Stimulated activated CD4-positive, alpha-beta T cell treated with anti-CD3 and anti-CD28 coated beads, Interleukin-4, amount 100 ng/mL, for 4 hours (primary cell): Measurements from ENCODE around the gene HNRNPF.
"Not testable (repeated sequence)": the region's sequence is repeated elsewhere in the genome, so short reads cannot be mapped to it uniquely, and the experiment has no call there.

ENCODE experiments used
- DNase-seq, 2 experiments: peaks; one replicate each; pipeline ENCODE4 v3.0.0-alpha.2; 2020

HNRNPF gene

DNA sequence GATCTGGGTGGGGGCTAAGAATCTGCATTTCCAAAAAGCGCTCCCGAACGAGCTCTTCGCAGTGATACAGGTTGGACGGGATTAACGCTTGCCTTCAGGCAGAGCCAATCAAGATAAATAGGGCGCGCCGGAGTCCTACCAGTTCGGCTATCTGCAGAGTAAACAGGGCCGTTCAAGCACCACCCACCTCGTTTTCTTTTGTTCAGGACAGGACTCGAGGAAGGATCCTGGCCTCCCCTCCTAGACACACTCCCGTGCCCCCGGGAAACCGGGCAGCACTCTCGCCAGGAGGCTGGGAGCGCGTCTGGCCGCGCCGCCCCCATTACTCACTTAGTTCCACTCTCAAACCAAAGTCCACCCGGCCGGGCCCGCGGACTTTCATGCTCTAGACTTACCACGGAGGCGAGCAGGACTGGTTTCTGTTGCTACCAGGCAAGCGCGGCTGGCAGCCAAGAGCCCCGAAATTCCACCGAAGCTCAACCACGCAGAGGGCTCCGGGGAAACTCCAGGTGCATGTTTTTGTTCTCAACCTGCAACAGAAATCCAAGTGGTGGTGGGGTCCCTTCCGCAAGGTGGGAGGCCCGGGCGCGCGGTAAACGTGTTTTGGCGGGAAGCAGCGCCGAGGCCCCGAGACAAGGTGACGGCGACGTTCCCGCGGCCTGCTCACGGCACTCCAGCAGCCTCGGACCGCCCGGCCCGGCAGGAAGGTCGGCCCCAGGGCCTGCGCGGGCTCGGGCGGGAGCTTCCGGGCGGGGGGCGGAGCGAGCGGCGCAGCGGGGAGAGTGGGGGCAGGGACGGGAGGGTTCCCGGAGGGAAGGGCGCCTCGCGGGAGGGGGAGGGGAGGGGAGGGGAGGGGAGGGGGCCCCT lies 12.7 kb downstream of the HNRNPF start:
- peak; percentile 55 to 74 for DNase-seq

DNA sequence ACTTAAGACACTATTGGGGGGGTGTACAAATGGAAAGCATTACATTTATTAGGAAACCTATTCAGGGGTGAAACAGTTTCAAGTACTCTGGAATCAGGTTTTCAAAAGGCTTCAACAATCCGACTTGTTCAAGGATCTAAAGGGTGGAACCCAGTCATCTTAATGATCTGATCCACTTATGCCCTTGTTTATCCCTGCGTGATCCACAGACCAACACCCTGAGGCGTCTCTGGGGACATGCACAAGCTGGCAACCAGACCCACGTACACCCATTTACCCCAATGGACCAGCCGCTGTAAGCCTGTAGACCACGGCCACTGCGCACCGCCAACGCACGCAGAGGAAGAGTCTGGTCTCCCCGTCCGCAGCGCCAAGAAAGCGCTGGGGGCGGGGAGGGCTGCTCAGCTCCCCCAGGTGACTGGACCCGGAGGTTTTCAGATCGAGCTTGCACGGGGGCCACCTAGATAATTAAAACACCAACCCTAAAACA lies 13.4 kb downstream of the HNRNPF start:
- peak in 1 of 2 experiments; percentile 27 for DNase-seq

DNA sequence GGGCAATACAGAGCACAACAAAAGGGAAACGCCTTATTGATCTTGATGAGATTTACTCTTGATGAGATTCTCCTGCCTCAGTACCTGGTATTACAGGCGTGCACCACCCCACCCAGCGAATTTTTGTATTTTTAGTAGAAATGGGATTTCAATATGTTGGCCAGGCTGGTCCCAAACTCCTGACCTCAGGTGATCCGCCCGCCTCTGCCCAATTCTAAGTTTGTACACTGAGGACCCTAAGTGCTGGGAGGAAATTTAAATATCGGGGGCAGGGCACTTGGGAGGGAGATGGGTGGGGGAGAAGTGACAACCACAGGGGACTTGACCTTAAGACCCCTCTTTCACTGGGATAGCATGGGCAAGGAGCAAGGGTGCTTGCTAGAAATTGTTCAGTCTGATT lies 14.1 kb downstream of the HNRNPF start:
- no peak for DNase-seq

DNA sequence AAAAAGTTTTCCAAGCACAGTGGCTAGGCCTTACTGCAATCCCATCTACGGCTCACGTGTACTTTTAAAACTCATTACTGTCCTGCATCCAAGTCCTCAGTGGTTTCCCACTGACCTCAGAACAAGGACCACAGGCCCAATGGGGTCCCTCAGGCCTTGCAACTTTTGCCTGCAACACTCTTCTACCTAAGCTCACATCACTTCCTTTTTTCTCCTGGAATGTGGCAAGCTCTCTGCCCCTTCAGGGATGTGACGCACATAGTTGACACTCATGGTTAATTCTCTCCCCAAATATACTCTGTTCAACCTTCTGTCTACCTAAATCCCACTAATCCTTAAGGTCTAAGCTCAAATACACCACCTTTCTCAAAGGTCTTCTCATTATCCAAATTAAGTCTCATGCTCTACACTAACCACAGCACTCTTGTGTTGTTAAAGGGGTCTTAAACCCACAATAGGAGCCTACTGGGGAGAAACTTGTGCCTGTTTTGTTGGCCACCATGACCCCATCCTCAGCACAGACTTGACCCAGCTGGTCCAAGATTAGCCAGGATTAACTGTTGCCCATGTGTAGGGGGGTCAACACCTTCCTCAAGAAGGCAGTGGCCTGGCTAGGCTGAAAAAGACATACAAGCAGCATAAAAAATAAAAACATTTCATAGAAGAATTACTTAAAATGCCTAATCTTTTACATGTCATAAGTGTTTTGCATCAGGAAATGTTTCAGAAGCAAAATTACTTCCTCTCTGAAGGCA lies 15.2 kb downstream of the HNRNPF start:
- no peak for DNase-seq

- DNase-seq = not testable (repeated sequence)
Observed at GRCh38 chr10:43393186-43393585, 15.8 kb downstream of the HNRNPF start.

GRCh38 chr10:43392748-43393147 lies 16.2 kb downstream of the HNRNPF start:
- no peak for DNase-seq

- DNase-seq = no peak
Observed at GRCh38 chr10:43391496-43391895, 17.5 kb downstream of the HNRNPF start.

DNA sequence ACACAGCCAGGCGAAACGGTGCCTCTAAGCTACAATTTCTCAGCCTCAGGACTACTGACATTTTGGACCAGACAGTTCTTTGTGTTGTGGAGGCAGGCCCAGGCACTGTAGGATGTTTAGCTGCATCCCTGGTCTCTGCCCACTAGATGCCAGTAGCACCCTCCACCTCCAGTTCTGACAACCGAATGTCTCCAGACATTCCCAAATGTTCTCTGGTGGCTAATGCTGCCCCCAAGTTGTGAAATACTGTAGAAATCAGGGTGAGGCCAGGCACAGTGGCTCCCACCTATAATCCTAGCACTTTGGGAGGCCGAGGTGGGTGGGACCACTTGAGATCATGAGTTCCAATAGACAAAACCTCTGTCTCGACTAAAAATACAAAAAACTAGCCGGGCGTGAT lies 18.2 kb downstream of the HNRNPF start:
- no peak for DNase-seq

DNA sequence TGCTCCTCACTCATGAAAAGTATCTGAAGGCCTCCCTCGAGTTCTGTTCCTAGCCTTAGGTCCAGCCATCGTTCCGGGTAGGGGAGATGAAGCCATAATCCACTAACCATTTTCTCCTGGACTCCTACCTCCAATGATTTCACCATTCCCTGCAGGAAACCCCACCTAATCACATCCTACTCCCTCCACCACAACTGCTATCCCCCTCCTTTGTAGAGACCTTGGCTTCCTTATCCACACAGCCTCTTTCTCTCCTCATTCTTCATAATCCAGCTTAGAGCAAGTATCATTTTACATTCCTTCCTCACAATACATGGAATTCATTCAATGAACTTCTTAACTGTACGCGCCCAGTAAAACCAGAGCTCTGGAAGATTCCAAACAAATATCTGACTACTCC lies 18.7 kb downstream of the HNRNPF start:
- DNase-seq = no peak

DNA sequence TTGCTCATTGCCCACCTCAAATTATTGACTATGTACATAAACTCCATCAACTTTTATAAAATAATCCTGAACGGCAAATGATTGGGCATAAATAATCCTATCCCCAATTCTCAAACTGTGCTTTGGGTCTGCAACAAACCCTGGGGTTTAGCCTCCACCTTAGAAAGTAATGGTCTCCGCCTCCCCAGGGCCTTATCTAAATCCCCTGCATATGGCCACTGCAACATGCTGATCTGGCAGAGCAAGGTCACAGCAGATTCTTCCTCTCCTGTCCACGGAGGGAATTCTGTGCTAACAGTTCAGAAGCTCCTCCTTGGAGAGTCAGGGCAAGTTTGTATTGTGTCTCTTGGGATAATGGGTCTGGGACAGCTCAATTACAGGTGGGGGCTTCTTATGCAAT lies 19.1 kb downstream of the HNRNPF start:
- no peak for DNase-seq

- no peak for DNase-seq
Observed at GRCh38 chr10:43387678-43388032, 21.3 kb downstream of the HNRNPF start.

GRCh38 chr10:43386981-43387677 lies 21.9 kb downstream of the HNRNPF start:
- DNase-seq = no peak

DNA sequence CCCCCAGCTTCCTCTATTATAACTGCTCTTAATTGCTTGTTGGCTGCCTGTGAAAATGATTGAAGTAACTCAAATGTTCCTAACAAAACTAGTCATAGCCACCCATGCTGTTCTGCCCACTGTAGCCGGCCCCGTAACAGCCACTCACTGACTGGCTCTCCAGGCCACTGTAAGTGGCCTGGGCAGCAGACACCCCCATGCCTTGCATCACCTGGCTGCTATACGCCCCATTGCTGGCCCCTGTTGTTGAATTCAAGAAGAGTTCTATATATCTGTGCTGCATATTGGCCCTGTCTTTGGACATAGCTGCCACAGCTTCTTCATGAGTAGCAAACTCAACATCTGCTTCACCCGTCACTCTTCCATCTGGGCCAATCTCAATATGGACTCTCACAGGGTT lies 22.4 kb downstream of the HNRNPF start:
- no peak for DNase-seq

- DNase-seq = no peak
Observed at GRCh38 chr10:43385412-43386004, 23.5 kb downstream of the HNRNPF start.

GRCh38 chr10:43384252-43385221 lies 24.4 kb downstream of the HNRNPF start:
- no peak for DNase-seq

DNA sequence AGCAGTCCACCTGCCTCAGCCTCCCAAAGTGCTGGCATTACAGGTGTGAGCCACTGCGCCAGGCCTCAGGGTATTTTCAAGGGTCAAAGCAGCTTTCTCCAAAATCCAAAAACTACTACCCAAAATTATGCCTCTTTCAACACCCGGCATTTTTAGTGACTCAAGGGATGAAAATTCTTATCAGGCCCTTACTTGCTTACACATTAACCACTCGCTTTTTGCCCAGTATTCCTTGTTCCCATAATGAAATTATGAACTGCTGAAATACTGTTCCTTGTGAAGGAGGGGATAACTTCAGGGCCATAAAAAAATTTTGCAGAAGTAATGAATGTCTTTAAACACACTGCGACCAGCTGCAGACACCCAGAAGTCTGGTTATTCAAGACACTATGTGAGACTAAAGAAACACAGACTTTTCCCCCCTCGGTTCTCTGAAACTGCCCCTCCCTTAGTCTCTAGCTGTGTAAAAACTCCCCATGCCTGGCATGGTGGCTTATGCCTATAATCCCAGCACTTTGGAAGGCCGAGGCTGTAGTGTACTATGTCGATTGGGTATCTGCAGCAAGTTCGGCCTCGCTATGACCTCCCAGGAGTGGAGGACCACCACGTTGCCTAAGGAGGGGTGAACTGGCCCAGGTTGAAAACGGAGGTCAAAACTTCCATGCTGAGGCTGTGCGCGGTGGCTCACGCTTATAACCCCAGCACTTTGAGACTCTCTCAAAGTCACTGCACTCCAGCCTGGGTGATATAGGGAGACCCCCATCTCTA lies 25.6 kb downstream of the HNRNPF start:
- no peak for DNase-seq

- no peak for DNase-seq
Observed at GRCh38 chr10:43380610-43381222, 28.3 kb downstream of the HNRNPF start.

DNA sequence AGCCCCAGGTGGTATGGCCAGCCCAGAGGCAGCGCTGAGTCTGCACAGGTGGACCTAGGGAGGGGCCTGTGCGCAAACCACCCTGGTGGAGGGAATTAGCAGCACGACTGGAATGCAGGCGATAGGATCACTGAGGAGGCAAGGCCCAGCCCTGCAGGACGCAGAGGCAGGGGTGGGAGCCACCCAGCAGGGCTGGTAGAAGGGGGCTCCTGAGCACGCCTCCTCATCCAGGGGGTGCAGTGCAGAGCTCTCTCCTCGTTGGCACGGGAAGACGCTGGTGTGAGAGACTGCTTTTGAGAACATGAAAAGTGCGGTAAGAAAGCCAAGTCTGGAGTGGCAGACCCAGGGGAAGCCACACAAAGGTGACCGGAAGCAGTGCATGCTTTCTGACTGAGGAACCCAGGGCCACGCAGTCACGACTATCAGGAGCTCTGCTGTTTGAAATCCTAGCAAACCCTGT lies 31.5 kb downstream of the HNRNPF start:
- DNase-seq = no peak

GRCh38 chr10:43376828-43377423 lies 32.1 kb downstream of the HNRNPF start:
- DNase-seq = no peak

DNA sequence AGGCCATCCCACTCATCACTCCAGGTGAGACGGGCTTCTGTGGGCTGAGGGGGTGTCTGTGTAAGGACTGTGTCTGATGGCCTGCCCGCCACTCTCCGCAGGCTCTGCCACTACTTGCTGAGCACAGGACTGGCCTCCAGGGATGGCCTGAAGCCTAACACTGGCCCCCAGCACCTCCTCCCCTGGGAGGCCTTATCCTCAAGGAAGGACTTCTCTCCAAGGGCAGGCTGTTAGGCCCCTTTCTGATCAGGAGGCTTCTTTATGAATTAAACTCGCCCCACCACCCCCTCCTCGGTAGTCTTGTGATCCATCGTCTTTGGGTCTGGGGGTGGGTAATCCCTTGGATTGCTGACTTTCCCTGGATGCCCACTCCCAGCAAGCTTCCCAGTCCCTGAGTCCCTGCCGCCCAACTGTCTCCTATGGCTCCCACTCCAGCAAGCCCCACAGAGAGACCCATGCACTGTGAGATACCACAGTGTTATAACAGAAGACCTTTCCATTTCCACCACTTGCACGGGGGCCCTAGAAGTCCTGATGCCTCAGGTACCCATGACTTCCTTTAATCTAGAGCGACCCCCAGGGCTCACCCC lies 32.8 kb downstream of the HNRNPF start:
- no peak for DNase-seq
